A673 (cell line): ENCODE data around the gene APMAP.

ENCODE experiments used
- CTCF ChIP-seq: fragments of 300-800, 200-600 bp; sonication (generic); conservative IDR thresholded peaks from 2 replicates; pipeline ENCODE4 v1.5.1; 2017; ENCODE audit warnings: low read depth, mild to moderate bottlenecking, antibody characterized with exemption, low read length, moderate library complexity, mixed read lengths
- EZH2 ChIP-seq: fragments of 200-600 bp; sonication (generic); IDR thresholded peaks from 2 replicates; pipeline ENCODE4 v1.6.1; 2017; ENCODE audit warnings: borderline replicate concordance, low read depth, mild to moderate bottlenecking, mixed read lengths, antibody characterized with exemption, low read length; ENCODE audit not compliant: poor library complexity, severe bottlenecking

- TF ChIP-seq CTCF: no peak
- no peak for TF ChIP-seq EZH2
Observed at GRCh38 chr20:25037288-25038102, 44.9 kb upstream of the APMAP start.
